CD1c-positive myeloid dendritic cell (primary cell): ENCODE results near the gene LMAN1.

Experiments used
- DNase-seq: peaks from one replicate; pipeline ENCODE4 v3.0.0-alpha.2; 2016; ENCODE audit errors: extremely low spot score

Gene LMAN1

GRCh38 chr18:59360381-59360780 is 1.3 kb upstream of the LMAN1 start:
- DNase-seq, result no peak

GRCh38 chr18:59359576-59359952 is 499 bp upstream of the LMAN1 start:
- no peak for DNase-seq

GRCh38 chr18:59358414-59358711 is 702 bp downstream of the LMAN1 start:
- no peak for DNase-seq

- DNase-seq, result no peak
Observed at GRCh38 chr18:59357928-59358327, 1.1 kb downstream of the LMAN1 start.

GRCh38 chr18:59354731-59355130 is 4.3 kb downstream of the LMAN1 start:
- DNase-seq, result no peak

- DNase-seq, result no peak
Observed at GRCh38 chr18:59353079-59353680, 5.9 kb downstream of the LMAN1 start.

- DNase-seq, result no peak
Observed at GRCh38 chr18:59352250-59352855, 6.7 kb downstream of the LMAN1 start.

- no peak for DNase-seq
Observed at GRCh38 chr18:59345556-59345955, 13.5 kb downstream of the LMAN1 start.

GRCh38 chr18:59344996-59345395 is 14.1 kb downstream of the LMAN1 start:
- no peak for DNase-seq

- no peak for DNase-seq
Observed at GRCh38 chr18:59343926-59344325, 15.1 kb downstream of the LMAN1 start.

GRCh38 chr18:59340817-59341216 is 18.2 kb downstream of the LMAN1 start:
- no peak for DNase-seq

- DNase-seq, result no peak
Observed at GRCh38 chr18:59340312-59340711, 18.8 kb downstream of the LMAN1 start.

- DNase-seq, result no peak
Observed at GRCh38 chr18:59332986-59333385, 26.1 kb downstream of the LMAN1 start.

- no peak for DNase-seq
Observed at GRCh38 chr18:59328683-59329082, 30.4 kb downstream of the LMAN1 start.

GRCh38 chr18:59325965-59326364 is 33.1 kb downstream of the LMAN1 start:
- DNase-seq, result no peak

GRCh38 chr18:59324623-59324971 is 34.5 kb downstream of the LMAN1 start:
- DNase-seq, result no peak

GRCh38 chr18:59323931-59324622 is 35.0 kb downstream of the LMAN1 start:
- no peak for DNase-seq

GRCh38 chr18:59318460-59319050 is 40.5 kb downstream of the LMAN1 start, which contains the start of gene CPLX4:
CPLX4 (minus strand) TSS chr18:59318649; CDS start chr18:59318462, 187 bp downstream.
- no peak for DNase-seq

GRCh38 chr18:59311631-59312030 is 47.4 kb downstream of the LMAN1 start:
- DNase-seq, result no peak

GRCh38 chr18:59308938-59309260 is 50.2 kb downstream of the LMAN1 start:
- DNase-seq, result no peak

- DNase-seq, result peak; percentile 75
Observed at GRCh38 chr18:59308248-59308937, 50.7 kb downstream of the LMAN1 start.

GRCh38 chr18:59306640-59307039 is 52.4 kb downstream of the LMAN1 start:
- DNase-seq, result no peak

GRCh38 chr18:59305295-59305694 is 53.8 kb downstream of the LMAN1 start:
- DNase-seq, result no peak
